HEK293T (cell line): ENCODE measurements around the gene GLYATL3.

Source experiments
- BHLHE40 ChIP-seq: fragments of 450-650 bp; IDR thresholded peaks from 2 replicates; pipeline ENCODE4 v1.6.1; 2016; ENCODE audit warnings: mild to moderate bottlenecking, moderate library complexity, borderline replicate concordance
- CTBP1 ChIP-seq: fragments of 450-650 bp; IDR thresholded peaks from 2 replicates; pipeline ENCODE4 v1.6.1; 2016; ENCODE audit warnings: borderline replicate concordance
- ELF4 ChIP-seq: fragments of 450-650 bp; IDR thresholded peaks from 2 replicates; pipeline ENCODE4 v1.6.1; 2017; ENCODE audit warnings: antibody characterized with exemption
- L3MBTL2 ChIP-seq: fragments of 450-650 bp; conservative IDR thresholded peaks from 2 replicates; pipeline ENCODE4 v1.6.1; 2016; ENCODE audit warnings: mild to moderate bottlenecking
- LEF1 ChIP-seq: fragments of 450-650 bp; IDR thresholded peaks from 2 replicates; pipeline ENCODE4 v1.6.1; 2017; ENCODE audit warnings: mild to moderate bottlenecking, borderline replicate concordance
- SUZ12 ChIP-seq: fragments of 450-650 bp; IDR thresholded peaks from 2 replicates; pipeline ENCODE4 v1.6.1; 2016; ENCODE audit warnings: mild to moderate bottlenecking
- TARDBP ChIP-seq: fragments of 450-650 bp; IDR thresholded peaks from 2 replicates; pipeline ENCODE4 v1.6.1; 2016

DNA sequence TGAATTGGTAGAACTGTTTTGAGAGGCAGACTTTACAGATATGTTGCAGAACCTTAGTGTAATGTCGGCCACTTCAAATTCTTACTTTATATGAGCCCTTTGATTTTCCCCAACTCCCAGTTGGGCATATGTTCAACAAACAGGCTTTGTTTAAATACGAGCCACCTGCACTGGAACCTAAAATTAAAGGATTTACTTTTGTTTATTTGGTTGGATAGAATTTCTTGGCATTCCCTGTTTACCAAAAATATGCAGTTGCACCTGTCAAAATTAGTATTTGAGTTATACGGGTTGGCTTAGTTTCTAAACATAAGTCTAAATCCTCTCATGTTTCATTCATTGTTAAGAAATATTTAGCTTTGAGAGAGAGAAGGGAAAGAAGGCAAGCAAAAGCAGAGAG is 2.4 kb upstream of the GLYATL3 start:
- TF ChIP-seq CTBP1 (no peak), ELF4 (no peak), SUZ12 (no peak), TARDBP (no peak), L3MBTL2 (no peak), LEF1 (no peak), BHLHE40 (no peak)
